B cell (primary cell): Measurements from ENCODE around the gene ARMC9. TPM values are rescaled to one million over a fixed set of nuclear protein-coding genes. Genes with fewer than 3 reads are reported as not detected.

ENCODE experiments used
- ATAC-seq: fragments of 200-7000 bp; cut with Tn5 transposase; one replicate; pipeline ENCODE4 v1.10.0; 2021; ENCODE audit warnings: low read depth, mild to moderate bottlenecking, moderate number of reproducible peaks, moderate library complexity
- CTCF ChIA-PET: fragments of 350-600 bp; sonication (Branson Sonifier 250); formaldehyde crosslinking; loops from one replicate; lab custom pipeline; 2021; ENCODE audit warnings: antibody characterized with exemption, inconsistent platforms; lab: Charles Lee
- POLR2A ChIA-PET: fragments of 350-600 bp; sonication (Branson Sonifier 250); formaldehyde crosslinking; loops from one replicate; lab custom pipeline; 2021; ENCODE audit warnings: antibody characterized with exemption; lab: Charles Lee
- DNase-seq: peaks from one replicate; pipeline ENCODE4 v3.0.0; 2013
- H2AFZ ChIP-seq: 2 replicates; pipeline ENCODE4 v1.6.1; 2012; ENCODE audit warnings: mild to moderate bottlenecking, low read depth, low read length; ENCODE audit not compliant: insufficient read depth, poor library complexity, severe bottlenecking
- H3K27ac ChIP-seq, 2 donors: 1 replicate in 1 of 2; 2 replicates in 1 of 2; pipeline ENCODE4 v1.5.1; 2012 to 2013; ENCODE audit warnings: low read length in 2 of 2, mild to moderate bottlenecking in 2 of 2, moderate library complexity in 1 of 2
- H3K27me3 ChIP-seq, 4 experiments: fragments of 200-600 bp in 1 of 4; sonication (generic) in 1 of 4; replicated peaks in 1 of 4; 1 replicate in 2 of 4; 2 replicates in 2 of 4; pipeline versions ENCODE4 v1.6.1 to v1.7.0; 2013 to 2016; ENCODE audit warnings: low read length in 3 of 4, mild to moderate bottlenecking in 2 of 4, mixed read lengths in 1 of 4, moderate library complexity in 1 of 4; ENCODE audit not compliant: insufficient read depth in 4 of 4, control insufficient read depth in 3 of 4; ENCODE audit errors: control extremely low read depth in 1 of 4
- H3K36me3 ChIP-seq, 2 experiments: replicated peaks in 1 of 2; 1 replicate in 1 of 2; 2 replicates in 1 of 2; pipeline versions ENCODE4 v1.6.1 to v1.7.1; 2013; ENCODE audit warnings: low read length in 1 of 2; ENCODE audit not compliant: insufficient read depth in 2 of 2, control insufficient read depth in 1 of 2; ENCODE audit errors: control extremely low read depth in 1 of 2, extremely low read depth in 1 of 2
- H3K4me1 ChIP-seq, 2 donors: fragments of 200-600 bp in 1 of 2; sonication (generic) in 1 of 2; 1 replicate in 1 of 2; 2 replicates in 1 of 2; pipeline versions ENCODE4 v1.5.1 to v1.6.1; 2013 to 2017; ENCODE audit warnings: low read length in 2 of 2; ENCODE audit not compliant: control insufficient read depth in 2 of 2, insufficient read depth in 2 of 2
- H3K4me2 ChIP-seq: replicated peaks from 2 replicates; pipeline ENCODE3; 2012; ENCODE audit warnings: mild to moderate bottlenecking, low read depth, low read length; ENCODE audit not compliant: poor library complexity, severe bottlenecking
- H3K4me3 ChIP-seq, 5 experiments: fragments of 200-600 bp in 1 of 5; sonication (generic) in 1 of 5; 1 replicate in 3 of 5; 2 replicates in 2 of 5; pipeline versions ENCODE4 v1.5.1 to v1.7.0; 2011 to 2016; ENCODE audit warnings: low read length in 4 of 5, mild to moderate bottlenecking in 4 of 5, low read depth in 2 of 5, control low read depth in 1 of 5, moderate library complexity in 1 of 5; ENCODE audit not compliant: insufficient read depth in 1 of 5; ENCODE audit errors: control extremely low read depth in 1 of 5, extremely low read depth in 1 of 5
- H3K79me2 ChIP-seq: fragments of 200-600 bp; sonication (generic); one replicate; pipeline ENCODE4 v1.6.0; 2016; ENCODE audit warnings: low read length; ENCODE audit not compliant: control insufficient read depth, insufficient read depth
- H3K9ac ChIP-seq: fragments of 200-600 bp; sonication (generic); 2 replicates; pipeline ENCODE4 v1.6.1; 2017; ENCODE audit warnings: mild to moderate bottlenecking, low read length, moderate library complexity
- H3K9me3 ChIP-seq, 3 donors: one replicate each; pipeline versions ENCODE4 v1.6.1 to v1.7.1; 2013; ENCODE audit warnings: low read length in 2 of 3; ENCODE audit not compliant: control insufficient read depth in 2 of 3, insufficient read depth in 1 of 3; ENCODE audit errors: control extremely low read depth in 1 of 3
- H4K20me1 ChIP-seq: 2 replicates; pipeline ENCODE4 v1.6.0; 2012; ENCODE audit warnings: mild to moderate bottlenecking, low read length; ENCODE audit not compliant: insufficient read depth, control insufficient read depth, poor library complexity, severe bottlenecking
- H3K27ac Mint-ChIP-seq: one replicate; pipeline ENCODE4 v1.8.0; 2021; ENCODE audit warnings: mixed read lengths
- H3K27me3 Mint-ChIP-seq: one replicate; pipeline ENCODE4 v1.8.0; 2021; ENCODE audit warnings: mixed read lengths
- H3K4me1 Mint-ChIP-seq: one replicate; pipeline ENCODE4 v1.8.0; 2021; ENCODE audit warnings: mixed read lengths
- H3K4me3 Mint-ChIP-seq: one replicate; pipeline ENCODE4 v1.8.0; 2021; ENCODE audit warnings: mixed read lengths
- H3K9me3 Mint-ChIP-seq: one replicate; pipeline ENCODE4 v1.8.0; 2022; ENCODE audit warnings: mixed read lengths; ENCODE audit not compliant: insufficient read depth
- CTCF ChIP-seq: fragments of 200-600 bp; IDR thresholded peaks from one replicate; pipeline ENCODE4 v1.8.0; 2022; ENCODE audit warnings: antibody characterized with exemption, mild to moderate bottlenecking
- EZH2 ChIP-seq: IDR thresholded peaks from 2 replicates; pipeline ENCODE4 v1.6.1; 2012; ENCODE audit warnings: borderline replicate concordance, low read depth, mild to moderate bottlenecking, moderate library complexity, low read length; ENCODE audit not compliant: insufficient read depth, poor library complexity, severe bottlenecking
- WGBS: methylation state at CpG from one replicate; pipeline ENCODE4 v1.1.5; 2013; ENCODE audit warnings: missing lambda C conversion rate; ENCODE audit not compliant: insufficient coverage; 5-methylcytosine and 5-hydroxymethylcytosine counted together
- intact Hi-C: fragments of 100-400 bp; cut with micrococcal nuclease; formaldehyde crosslinking; loops from one replicate; pipeline ENCODE4 v1.10.0; 2022
- polyA plus RNA-seq: library from polyadenylated mRNA; depleted of rRNA; stranded (reverse); fragments of >200 nt; gene quantifications from 2 replicates; pipeline ENCODE4 v1.2.3, GENCODE V29; 2012
- total RNA-seq, 2 donors: library from RNA; stranded (reverse); fragments of 120-200 nt in 1 of 2; gene quantifications; 1 replicate in 1 of 2; 2 replicates in 1 of 2; pipeline versions ENCODE4 v1.2.3 to v1.2.4, GENCODE V29; 2013 to 2022

The ARMC9 gene
- total and polyA plus RNA-seq, 2 donors (not counting 1 experiment from before 2014, with no cell fraction given): 0.40 to 5.4 TPM

GRCh38 chr2:231284296-231284695 lies 85.9 kb downstream of the ARMC9 start:
- H3K4me1 Mint-ChIP-seq: peaks cover 12% of the 10 kb centered on the region
- DNase-seq (no peak), ATAC-seq (no peak)
- peaks cover 0 to 4% (median 0%) of the 10 kb centered on the region in 3 donors for H3K9me3 ChIP-seq
- H3K36me3 ChIP-seq: no peaks in the 10 kb centered on the region
- TF ChIP-seq EZH2 (no peak), CTCF (no peak)
- H3K4me3 Mint-ChIP-seq: no peak overlapping the region
- no peak overlapping the region for H3K27ac ChIP-seq
- no peak overlapping the region for H2AFZ ChIP-seq
- no peak overlapping the region for H3K27ac Mint-ChIP-seq
- H3K9me3 Mint-ChIP-seq: no peaks in the 10 kb centered on the region
- no peaks in the 10 kb centered on the region for H4K20me1 ChIP-seq
- no peaks in the 10 kb centered on the region for H3K27me3 Mint-ChIP-seq
- peaks cover 6 to 8% of the 10 kb centered on the region in 2 donors for H3K4me1 ChIP-seq
- no peak overlapping the region for H3K9ac ChIP-seq
- WGBS: 100% methylated on average over 1 of the region's 2 CpGs
- POLR2A ChIA-PET: no interaction called here
- H3K4me3 ChIP-seq: no peak overlapping the region
- H3K79me2 ChIP-seq: no peaks in the 10 kb centered on the region
- no peaks in the 10 kb centered on the region for H3K27me3 ChIP-seq
- intact Hi-C loops: no loop called here
- no peak overlapping the region for H3K4me2 ChIP-seq
- CTCF ChIA-PET: no interaction called here

GRCh38 chr2:231286964-231287363 lies 88.5 kb downstream of the ARMC9 start:
- Histone ChIP-seq H3K79me2 (no peaks in the 10 kb centered on the region), H3K27ac (no peak overlapping the region), H3K9ac (no peak overlapping the region), H2AFZ (no peak overlapping the region), H3K36me3 (no peaks in the 10 kb centered on the region), H3K4me2 (no peak overlapping the region), H3K9me3 (peaks cover 0 to 4% (median 0%) of the 10 kb centered on the region in 3 donors), H3K27me3 (no peaks in the 10 kb centered on the region), H3K4me3 (no peak overlapping the region), H4K20me1 (no peaks in the 10 kb centered on the region), H3K4me1 (no peaks in the 10 kb centered on the region)
- TF ChIP-seq EZH2 (no peak), CTCF (no peak)
- DNase-seq: no peak
- ChIA-PET POLR2A (no interaction called here), CTCF (interaction anchor here (1.0 kb wide), 2 partner anchors 13 to 118 kb away, joined by 3 read pairs; no protein-coding TSS in a partner anchor)
- H3K27ac Mint-ChIP-seq: no peak overlapping the region
- no peaks in the 10 kb centered on the region for H3K27me3 Mint-ChIP-seq
- no peak for ATAC-seq
- no peak overlapping the region for H3K4me3 Mint-ChIP-seq
- WGBS: 80% methylated on average over 3 of the region's 4 CpGs
- intact Hi-C loops: no loop called here
- H3K9me3 Mint-ChIP-seq: no peaks in the 10 kb centered on the region
- H3K4me1 Mint-ChIP-seq: no peaks in the 10 kb centered on the region
